Epithelial cell of esophagus (primary cell): Measurements from ENCODE around the gene TFF1.

Experiments
- DNase-seq: peaks from one replicate; pipeline ENCODE4 v3.0.0; 2010; ENCODE audit warnings: low read depth
- H3K4me3 ChIP-seq: 2 replicates; pipeline ENCODE4 v1.5.1; 2011; ENCODE audit warnings: mild to moderate bottlenecking, low read length, control low read depth
- CTCF ChIP-seq: IDR thresholded peaks from 2 replicates; pipeline ENCODE4 v1.5.1; 2011; ENCODE audit warnings: low read depth, mild to moderate bottlenecking, low read length, control low read depth, inconsistent platforms; ENCODE audit not compliant: insufficient read depth; ENCODE audit errors: missing control alignments

The TFF1 gene

GRCh38 chr21:42393443-42393950, 27.2 kb upstream of the TFF1 start:
- no peak overlapping the region for H3K4me3 ChIP-seq
- no peak for DNase-seq
- TF ChIP-seq CTCF = no peak

GRCh38 chr21:42392731-42393442, 26.6 kb upstream of the TFF1 start:
- DNase-seq = peak; percentile 26
- H3K4me3 ChIP-seq = no peak overlapping the region
- no peak for TF ChIP-seq CTCF

GRCh38 chr21:42391297-42391696, 25.0 kb upstream of the TFF1 start:
- DNase-seq = no peak
- no peak for TF ChIP-seq CTCF
- H3K4me3 ChIP-seq = no peak overlapping the region

- no peak overlapping the region for H3K4me3 ChIP-seq
- no peak for DNase-seq
- TF ChIP-seq CTCF = no peak
Observed at GRCh38 chr21:42390696-42391095, 24.4 kb upstream of the TFF1 start.

GRCh38 chr21:42390193-42390592, 23.9 kb upstream of the TFF1 start:
- TF ChIP-seq CTCF = no peak
- no peak overlapping the region for H3K4me3 ChIP-seq
- no peak for DNase-seq

GRCh38 chr21:42389449-42389835, 23.1 kb upstream of the TFF1 start:
- TF ChIP-seq CTCF = no peak
- DNase-seq = no peak
- H3K4me3 ChIP-seq = no peak overlapping the region
